Osteocyte (in vitro differentiated cells): ENCODE results near the gene AGAP2. TPM values are rescaled to one million over a fixed set of nuclear protein-coding genes. Genes with fewer than 3 reads are reported as not detected.

Experiments
- DNase-seq: peaks from one replicate; pipeline ENCODE4 v3.0.0; 2021; ENCODE audit warnings: mixed read lengths; ENCODE audit not compliant: unreplicated experiment; ENCODE audit errors: extremely low spot score
- H3K27ac Mint-ChIP-seq: one replicate; pipeline ENCODE4 v1.8.0; 2021; ENCODE audit warnings: mild to moderate bottlenecking, mixed read lengths; ENCODE audit not compliant: unreplicated experiment
- H3K27me3 Mint-ChIP-seq: one replicate; pipeline ENCODE4 v1.8.0; 2021; ENCODE audit warnings: mixed read lengths; ENCODE audit not compliant: unreplicated experiment
- H3K36me3 Mint-ChIP-seq: one replicate; pipeline ENCODE4 v1.8.0; 2021; ENCODE audit warnings: mixed read lengths; ENCODE audit not compliant: unreplicated experiment
- H3K4me1 Mint-ChIP-seq: one replicate; pipeline ENCODE4 v1.8.0; 2021; ENCODE audit warnings: mixed read lengths; ENCODE audit not compliant: unreplicated experiment
- H3K4me3 Mint-ChIP-seq: one replicate; pipeline ENCODE4 v1.8.0; 2021; ENCODE audit warnings: mild to moderate bottlenecking, moderate library complexity, mixed read lengths; ENCODE audit not compliant: unreplicated experiment
- H3K9me3 Mint-ChIP-seq: one replicate; pipeline ENCODE4 v1.8.0; 2021; ENCODE audit warnings: mixed read lengths; ENCODE audit not compliant: unreplicated experiment
- CTCF ChIP-seq: fragments of 200-600 bp; sonication (generic); IDR thresholded peaks from 2 replicates; pipeline ENCODE4 v1.5.0; 2021; ENCODE audit warnings: antibody characterized with exemption, mild to moderate bottlenecking, moderate library complexity
- total RNA-seq: library from RNA; stranded (reverse); gene quantifications from 2 replicates; pipeline ENCODE4 v1.2.1, GENCODE V29; 2021

Gene AGAP2
- total RNA-seq, 1 donor from 2014 or later, result 2.6 TPM

- H3K27ac Mint-ChIP-seq, result no peak overlapping the region
- H3K4me1 Mint-ChIP-seq, result peaks cover 39% of the 10 kb centered on the region
- H3K36me3 Mint-ChIP-seq, result peaks cover 6% of the 10 kb centered on the region
- TF ChIP-seq CTCF, result no peak
- no peaks in the 10 kb centered on the region for H3K9me3 Mint-ChIP-seq
- no peak overlapping the region for H3K4me3 Mint-ChIP-seq
- H3K27me3 Mint-ChIP-seq, result peaks cover 16% of the 10 kb centered on the region
- no peak for DNase-seq
Measured at GRCh38 chr12:57769594-57769993, 31.1 kb upstream of the AGAP2 start.

- Mint-ChIP-seq H3K27me3 (peaks cover 33% of the 10 kb centered on the region), H3K9me3 (no peaks in the 10 kb centered on the region), H3K4me1 (peaks cover 30% of the 10 kb centered on the region), H3K4me3 (no peak overlapping the region), H3K27ac (no peak overlapping the region), H3K36me3 (peaks cover 6% of the 10 kb centered on the region)
- DNase-seq, result no peak
- no peak for TF ChIP-seq CTCF
Measured at GRCh38 chr12:57767876-57768275, 29.3 kb upstream of the AGAP2 start.

- H3K9me3 Mint-ChIP-seq, result no peaks in the 10 kb centered on the region
- H3K27ac Mint-ChIP-seq, result no peak overlapping the region
- DNase-seq, result no peak
- H3K27me3 Mint-ChIP-seq, result peaks cover 33% of the 10 kb centered on the region
- peaks cover 28% of the 10 kb centered on the region for H3K4me1 Mint-ChIP-seq
- TF ChIP-seq CTCF, result no peak
- no peak overlapping the region for H3K4me3 Mint-ChIP-seq
- peaks cover 6% of the 10 kb centered on the region for H3K36me3 Mint-ChIP-seq
Measured at GRCh38 chr12:57767305-57767698, 28.8 kb upstream of the AGAP2 start.

GRCh38 chr12:57766464-57767304 lies 28.1 kb upstream of the AGAP2 start, which contains the start of gene CYP27B1:
Gene CYP27B1, minus strand, starts transcription at chr12:57767078. Its CDS starts 37 bp downstream, at chr12:57767041.
- Mint-ChIP-seq H3K9me3 (no peaks in the 10 kb centered on the region), H3K27me3 (peaks cover 33% of the 10 kb centered on the region), H3K27ac (no peak within 1 kb of the TSS)

More at GRCh38 chr12:57766464-57767304, 28.1 kb upstream of the AGAP2 start, which contains the start of gene CYP27B1:
- no peak for DNase-seq
- Mint-ChIP-seq H3K4me3 (peak within 1 kb of the TSS; percentile 67), H3K36me3 (peaks cover 6% of the 10 kb centered on the region), H3K4me1 (peaks cover 25% of the 10 kb centered on the region)
- no peak for TF ChIP-seq CTCF
